GM18508 (cell line): ENCODE data around the gene CHTF8.

Experiments used
- ATAC-seq: cut with Tn5 transposase; IDR thresholded peaks from one replicate; pipeline ENCODE4 v1.9.1; 2021; ENCODE audit warnings: moderate number of reproducible peaks; ENCODE audit not compliant: insufficient read depth, unreplicated experiment

The CHTF8 gene

GRCh38 chr16:69114976-69115355 lies 17.4 kb downstream of the CHTF8 start:
- no peak for ATAC-seq

GRCh38 chr16:69114346-69114975 lies 17.9 kb downstream of the CHTF8 start:
- no peak for ATAC-seq

- ATAC-seq, result no peak
These were observed 19.2 kb downstream of the CHTF8 start for GRCh38 chr16:69113216-69113615.

- no peak for ATAC-seq
These were observed 19.9 kb downstream of the CHTF8 start for GRCh38 chr16:69112285-69113129.

- no peak for ATAC-seq
These were observed 20.5 kb downstream of the CHTF8 start for GRCh38 chr16:69111876-69112230.

- ATAC-seq, result no peak
These were observed 21.0 kb downstream of the CHTF8 start for GRCh38 chr16:69111216-69111875.

GRCh38 chr16:69110406-69110805 lies 22.0 kb downstream of the CHTF8 start:
- ATAC-seq, result no peak

GRCh38 chr16:69109486-69110270 lies 22.7 kb downstream of the CHTF8 start:
- ATAC-seq, result no peak

- ATAC-seq, result no peak
These were observed 23.5 kb downstream of the CHTF8 start for GRCh38 chr16:69108905-69109252.

GRCh38 chr16:69108064-69108904 lies 24.1 kb downstream of the CHTF8 start:
- ATAC-seq, result no peak

GRCh38 chr16:69107316-69107962 lies 24.9 kb downstream of the CHTF8 start:
- ATAC-seq, result no peak

- ATAC-seq, result no peak
These were observed 25.7 kb downstream of the CHTF8 start for GRCh38 chr16:69106491-69107315.

GRCh38 chr16:69105501-69106361 lies 26.7 kb downstream of the CHTF8 start, which contains the start of gene HAS3:
Gene HAS3 (plus strand): TSS chr16:69105653. CDS start chr16:69109396, 3,743 bp downstream.
- no peak for ATAC-seq

- ATAC-seq, result no peak
These were observed 32.2 kb downstream of the CHTF8 start for GRCh38 chr16:69100071-69100691.

- no peak for ATAC-seq
These were observed 37.2 kb downstream of the CHTF8 start for GRCh38 chr16:69095193-69095592.

- no peak for ATAC-seq
These were observed 37.9 kb downstream of the CHTF8 start for GRCh38 chr16:69094501-69094900.

- ATAC-seq, result no peak
These were observed 38.4 kb downstream of the CHTF8 start for GRCh38 chr16:69093974-69094373.
